ENCODE measurements around the gene SYCN.
A peak's percentile ranks its signal among the peaks of the same experiment; 100 is the strongest.
"Not testable (repeated sequence)": the region's sequence is repeated elsewhere in the genome, so short reads cannot be mapped to it uniquely, and the experiment has no call there.

The SYCN gene

DNA sequence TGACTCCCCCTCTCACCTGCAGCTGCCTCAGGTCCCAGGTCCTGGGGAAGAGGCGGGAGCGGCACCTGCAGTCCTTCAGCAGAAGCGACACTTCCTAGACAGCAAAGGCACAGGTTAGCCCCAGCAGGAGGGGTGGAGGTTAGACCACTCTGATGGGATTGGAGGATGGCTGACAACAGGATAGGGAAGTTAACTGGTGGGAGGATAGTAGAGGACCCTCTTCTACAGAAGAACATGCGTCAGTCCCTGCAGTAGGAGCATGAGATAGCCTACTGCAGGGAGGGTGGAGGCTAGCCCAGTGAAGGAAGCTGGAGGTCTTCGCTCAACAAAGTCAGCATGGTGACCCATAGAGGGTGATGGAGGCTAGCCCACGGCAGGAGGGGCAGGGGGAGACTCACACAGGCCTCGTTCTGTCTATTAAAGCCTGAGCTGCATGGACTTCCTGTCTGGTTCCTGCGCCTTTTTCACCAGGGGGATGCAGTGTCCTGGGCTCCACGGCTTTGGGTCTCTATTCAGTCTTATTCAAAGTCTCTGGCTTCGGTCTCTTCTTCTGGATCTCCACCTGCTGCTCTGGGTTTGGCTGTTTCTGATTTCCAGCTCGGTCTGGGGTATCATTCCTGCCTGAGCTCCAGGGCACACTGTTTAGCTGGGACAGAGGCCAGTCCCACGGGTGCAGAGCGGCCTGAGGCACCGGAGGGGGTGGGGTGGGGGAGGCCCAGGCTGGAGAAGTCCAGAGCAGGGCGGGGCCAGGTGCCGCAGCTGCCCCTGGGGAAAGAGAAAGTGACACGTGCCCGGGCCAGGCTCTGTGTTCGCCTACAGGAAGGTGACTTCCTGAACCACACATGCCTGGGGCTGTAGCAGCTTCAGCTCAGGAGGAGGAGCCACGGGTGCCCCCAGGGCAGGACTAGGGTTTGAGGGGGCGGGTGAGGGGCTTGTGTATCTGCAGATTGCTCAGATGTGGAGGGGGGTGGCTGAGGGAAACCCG lies 33.4 kb upstream of the SYCN start:
- H3K4me3 ChIP-seq (ENCODE audit: low read depth, low read length): no peak overlapping the region
- peak; percentile 83 for DNase-seq (ENCODE audit: low read depth)
- TF ChIP-seq, protein P1, sequence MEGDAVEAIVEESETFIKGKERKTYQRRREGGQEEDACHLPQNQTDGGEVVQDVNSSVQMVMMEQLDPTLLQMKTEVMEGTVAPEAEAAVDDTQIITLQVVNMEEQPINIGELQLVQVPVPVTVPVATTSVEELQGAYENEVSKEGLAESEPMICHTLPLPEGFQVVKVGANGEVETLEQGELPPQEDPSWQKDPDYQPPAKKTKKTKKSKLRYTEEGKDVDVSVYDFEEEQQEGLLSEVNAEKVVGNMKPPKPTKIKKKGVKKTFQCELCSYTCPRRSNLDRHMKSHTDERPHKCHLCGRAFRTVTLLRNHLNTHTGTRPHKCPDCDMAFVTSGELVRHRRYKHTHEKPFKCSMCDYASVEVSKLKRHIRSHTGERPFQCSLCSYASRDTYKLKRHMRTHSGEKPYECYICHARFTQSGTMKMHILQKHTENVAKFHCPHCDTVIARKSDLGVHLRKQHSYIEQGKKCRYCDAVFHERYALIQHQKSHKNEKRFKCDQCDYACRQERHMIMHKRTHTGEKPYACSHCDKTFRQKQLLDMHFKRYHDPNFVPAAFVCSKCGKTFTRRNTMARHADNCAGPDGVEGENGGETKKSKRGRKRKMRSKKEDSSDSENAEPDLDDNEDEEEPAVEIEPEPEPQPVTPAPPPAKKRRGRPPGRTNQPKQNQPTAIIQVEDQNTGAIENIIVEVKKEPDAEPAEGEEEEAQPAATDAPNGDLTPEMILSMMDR (IDR thresholded peaks at IDR 0.05; ENCODE audit: insufficient read depth, low read depth, low read length, missing control alignments): no peak

DNA sequence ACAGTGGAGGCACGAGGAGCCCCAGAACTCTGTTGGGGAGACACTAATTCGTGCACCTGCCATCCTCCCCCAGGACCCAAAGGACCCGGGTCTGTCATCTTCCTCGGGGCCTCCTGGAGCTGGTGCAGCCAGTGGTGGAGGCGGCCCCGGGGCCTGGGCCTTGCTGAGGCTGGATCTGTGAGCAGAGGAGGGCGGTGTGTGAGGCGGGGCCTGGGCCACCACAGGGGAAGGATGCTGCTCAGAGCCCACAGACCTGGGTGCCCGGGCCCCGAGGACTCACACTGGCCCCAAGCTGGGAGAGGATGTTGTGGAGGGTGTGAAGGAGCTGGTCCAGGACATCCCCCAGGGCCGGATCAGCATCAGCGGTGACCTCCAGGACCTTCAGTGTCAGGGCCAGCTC lies 32.5 kb upstream of the SYCN start:
- no peak for DNase-seq (ENCODE audit: low read depth)
- TF ChIP-seq, protein P1 (IDR thresholded peaks at IDR 0.05; ENCODE audit: insufficient read depth, low read depth, low read length, missing control alignments): no peak
- H3K4me3 ChIP-seq (ENCODE audit: low read depth, low read length): no peak overlapping the region

DNA sequence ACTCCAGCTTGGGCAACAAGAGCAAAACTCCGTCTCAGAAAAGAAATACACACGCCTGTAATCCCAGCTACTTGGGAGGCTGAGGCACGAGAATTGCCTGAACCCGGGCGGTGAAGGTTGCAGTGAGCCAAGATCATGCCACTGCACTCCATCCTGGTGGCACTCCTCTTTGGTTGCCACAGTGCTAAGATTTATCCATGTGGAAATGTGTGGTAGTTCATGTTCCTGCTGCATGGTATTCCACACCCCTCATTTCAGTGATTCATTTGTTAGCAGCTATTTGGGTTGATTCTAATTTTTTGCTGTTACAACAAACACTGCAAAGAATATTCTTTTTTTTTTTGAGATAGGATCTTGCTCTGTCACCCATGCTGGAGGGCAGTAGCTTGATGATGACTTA lies 28.6 kb upstream of the SYCN start:
- TF ChIP-seq, protein P1 (IDR thresholded peaks at IDR 0.05; ENCODE audit: insufficient read depth, low read depth, low read length, missing control alignments): no peak
- no peak overlapping the region for H3K4me3 ChIP-seq (ENCODE audit: low read depth, low read length)
- DNase-seq (ENCODE audit: low read depth): no peak

DNA sequence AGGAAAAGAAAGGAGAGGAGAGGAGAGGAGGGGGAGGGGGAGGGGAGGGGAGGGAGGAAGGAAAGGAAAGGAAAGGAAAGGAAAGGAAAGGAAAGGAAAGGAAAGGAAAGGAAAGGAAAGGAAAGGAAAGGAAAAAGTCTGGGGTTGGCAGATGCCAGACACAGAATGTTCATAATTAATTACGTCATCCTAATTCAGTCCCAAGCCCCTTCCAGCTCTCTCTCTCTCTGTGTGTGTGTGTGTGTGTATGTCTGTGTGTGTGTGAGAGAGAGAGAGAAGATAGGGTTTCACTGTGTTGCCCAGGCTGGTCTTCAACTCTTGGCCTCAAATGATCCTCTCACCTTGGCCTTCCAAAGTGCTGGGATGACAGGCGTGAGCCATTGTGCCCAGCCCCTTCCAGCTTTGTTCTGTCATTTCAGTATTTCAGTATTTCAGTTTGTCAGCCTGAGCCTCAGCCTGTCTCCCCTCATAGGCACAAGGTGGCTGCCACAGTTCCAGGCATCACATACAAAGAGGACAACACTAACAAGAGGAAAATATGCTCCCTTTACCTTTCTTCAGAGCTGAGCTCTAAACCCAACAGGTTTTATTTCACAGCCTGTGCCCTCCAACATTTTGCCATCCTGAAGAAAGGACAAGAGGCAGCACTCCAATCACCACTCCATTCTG lies 26.2 kb upstream of the SYCN start:
- TF ChIP-seq, protein P1 (IDR thresholded peaks at IDR 0.05; ENCODE audit: insufficient read depth, low read depth, low read length, missing control alignments): no peak
- H3K4me3 ChIP-seq (ENCODE audit: low read depth, low read length): no peak overlapping the region
- no peak for DNase-seq (ENCODE audit: low read depth)

DNA sequence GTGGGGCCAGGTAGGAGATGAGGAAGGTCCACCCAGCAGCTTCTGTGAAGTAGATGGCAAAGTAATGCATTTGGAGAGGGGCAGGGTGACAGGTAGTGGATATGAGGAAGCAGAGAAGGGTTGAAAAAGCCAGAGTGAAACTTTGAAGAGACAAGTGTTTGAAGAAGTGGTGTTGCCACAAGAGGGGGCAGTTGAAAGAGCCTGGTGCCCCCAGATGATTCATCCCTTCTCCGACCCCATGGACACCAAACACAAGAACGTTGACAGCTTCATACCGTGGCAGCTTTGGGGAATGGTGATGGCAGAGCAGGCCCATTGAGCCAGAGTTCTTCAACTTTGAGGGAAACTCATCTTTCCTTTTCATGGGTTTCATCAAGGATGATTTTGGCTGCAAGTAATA lies 20.8 kb upstream of the SYCN start:
- TF ChIP-seq, protein P1 (IDR thresholded peaks at IDR 0.05; ENCODE audit: insufficient read depth, low read depth, low read length, missing control alignments): no peak
- DNase-seq (ENCODE audit: low read depth): no peak
- H3K4me3 ChIP-seq (ENCODE audit: low read depth, low read length): no peak overlapping the region

DNA sequence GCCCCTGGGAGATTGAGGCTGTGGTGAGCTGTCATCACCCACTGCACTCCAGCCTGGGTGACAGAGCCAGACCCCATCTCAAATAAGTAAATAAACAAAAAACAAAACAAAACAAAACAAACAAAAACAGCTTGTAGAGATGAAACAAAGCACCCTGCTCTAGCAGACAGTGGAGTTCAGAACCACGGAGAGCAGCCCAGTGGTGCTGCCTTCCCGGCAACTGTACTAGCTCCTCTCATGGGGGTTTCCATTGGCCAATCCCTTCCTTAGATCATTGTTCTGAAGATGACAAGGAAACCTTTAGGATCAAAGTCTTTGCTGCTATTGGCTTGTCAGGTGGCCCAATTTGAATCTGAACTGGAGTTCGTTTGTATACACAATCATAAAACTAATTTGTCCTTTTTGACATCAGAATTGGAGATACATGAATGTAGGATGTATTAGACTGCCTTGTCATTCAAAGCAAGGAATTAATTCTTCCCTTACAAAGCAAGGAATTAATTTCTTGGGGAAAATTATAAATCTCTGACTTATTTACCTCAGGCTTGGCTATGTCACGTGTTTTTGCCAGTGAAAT lies 19.7 kb upstream of the SYCN start:
- TF ChIP-seq, protein P1 (IDR thresholded peaks at IDR 0.05; ENCODE audit: insufficient read depth, low read depth, low read length, missing control alignments): no peak
- no peak for DNase-seq (ENCODE audit: low read depth)
- no peak overlapping the region for H3K4me3 ChIP-seq (ENCODE audit: low read depth, low read length)

DNA sequence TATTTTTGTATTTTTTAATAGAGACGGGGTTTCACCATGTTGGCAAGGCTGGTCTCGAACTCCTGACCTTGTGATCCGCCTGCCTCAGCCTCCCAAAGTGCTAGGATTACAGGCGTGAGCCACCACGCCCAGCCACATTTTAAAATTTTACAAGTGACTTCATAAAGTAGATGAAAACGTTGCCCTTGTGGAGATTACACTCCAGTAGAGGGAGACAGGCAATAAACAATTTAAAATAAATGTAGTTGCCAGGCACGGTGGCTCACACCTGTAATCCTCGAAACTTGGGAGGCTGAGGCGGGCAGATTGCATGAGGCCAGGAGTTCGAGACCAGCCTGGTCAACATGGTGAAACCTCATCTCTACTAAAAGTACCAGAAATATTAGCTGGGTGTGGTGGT lies 15.0 kb upstream of the SYCN start:
- H3K4me3 ChIP-seq (ENCODE audit: low read depth, low read length): not testable (repeated sequence)

More for the DNA sequence above, 15.0 kb upstream of the SYCN start:
- not testable (repeated sequence) for DNase-seq (ENCODE audit: low read depth)

Data from GM12865 (cell line).